Dendritic cell treated with granulocyte-macrophage colony-stimulating factor and Interleukin-4, amounts not matched to agents 40 ng/mL and 50 ng/mL, for 4 days (primary cell): ENCODE data around the gene ACSBG1.

Experiments
- H3K27ac Mint-ChIP-seq: one replicate; pipeline ENCODE4 v1.8.0; 2022; ENCODE audit warnings: mild to moderate bottlenecking, mixed read lengths
- H3K27me3 Mint-ChIP-seq: one replicate; pipeline ENCODE4 v1.8.0; 2022; ENCODE audit warnings: mild to moderate bottlenecking, mixed read lengths
- H3K36me3 Mint-ChIP-seq: one replicate; pipeline ENCODE4 v1.8.0; 2022; ENCODE audit warnings: low read depth, mixed read lengths
- H3K4me1 Mint-ChIP-seq: one replicate; pipeline ENCODE4 v1.8.0; 2022; ENCODE audit warnings: low read depth, mixed read lengths
- H3K4me3 Mint-ChIP-seq: one replicate; pipeline ENCODE4 v1.8.0; 2022; ENCODE audit warnings: mild to moderate bottlenecking, moderate library complexity, mixed read lengths
- H3K9me3 Mint-ChIP-seq: one replicate; pipeline ENCODE4 v1.8.0; 2022; ENCODE audit warnings: mixed read lengths
- intact Hi-C: fragments of 100-400 bp; cut with micrococcal nuclease; formaldehyde crosslinking; loops from one replicate; pipeline ENCODE4 v1.15.0; 2022

ACSBG1 gene

DNA sequence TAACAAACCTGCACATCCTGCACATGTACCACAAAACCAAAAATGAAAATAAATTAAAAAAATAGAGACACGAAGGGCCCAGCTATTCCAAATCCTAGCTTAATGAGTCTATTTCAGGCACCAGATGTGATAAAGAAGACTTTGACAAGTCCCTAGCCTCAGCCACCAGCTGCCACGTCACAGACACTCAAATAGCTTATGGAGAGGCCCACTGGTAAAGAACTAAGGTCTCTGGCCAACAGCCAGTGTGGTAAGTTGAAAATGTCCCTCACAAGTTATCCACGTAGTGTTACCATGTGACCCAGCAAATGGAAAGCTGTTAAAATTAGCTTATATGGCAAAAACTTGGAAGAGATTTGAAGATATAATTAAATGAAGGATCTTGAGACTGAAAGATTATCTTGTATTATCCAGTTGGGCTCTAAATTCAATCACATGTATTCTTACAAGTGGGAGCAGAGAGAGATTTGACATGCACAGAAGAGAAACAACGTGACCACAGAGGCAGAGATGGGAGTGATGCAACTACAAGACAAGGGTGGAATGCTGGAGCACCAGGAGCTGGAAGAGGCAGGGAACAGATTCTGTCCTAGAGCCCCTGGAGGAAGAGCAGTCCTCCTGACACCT lies 10.9 kb downstream of the ACSBG1 start:
- H3K36me3 Mint-ChIP-seq = no peaks in the 10 kb centered on the region
- H3K4me3 Mint-ChIP-seq = no peak overlapping the region
- intact Hi-C loops = no loop called here
- no peak overlapping the region for H3K27ac Mint-ChIP-seq
- H3K4me1 Mint-ChIP-seq = no peaks in the 10 kb centered on the region
- H3K9me3 Mint-ChIP-seq = no peaks in the 10 kb centered on the region
- H3K27me3 Mint-ChIP-seq = no peaks in the 10 kb centered on the region

DNA sequence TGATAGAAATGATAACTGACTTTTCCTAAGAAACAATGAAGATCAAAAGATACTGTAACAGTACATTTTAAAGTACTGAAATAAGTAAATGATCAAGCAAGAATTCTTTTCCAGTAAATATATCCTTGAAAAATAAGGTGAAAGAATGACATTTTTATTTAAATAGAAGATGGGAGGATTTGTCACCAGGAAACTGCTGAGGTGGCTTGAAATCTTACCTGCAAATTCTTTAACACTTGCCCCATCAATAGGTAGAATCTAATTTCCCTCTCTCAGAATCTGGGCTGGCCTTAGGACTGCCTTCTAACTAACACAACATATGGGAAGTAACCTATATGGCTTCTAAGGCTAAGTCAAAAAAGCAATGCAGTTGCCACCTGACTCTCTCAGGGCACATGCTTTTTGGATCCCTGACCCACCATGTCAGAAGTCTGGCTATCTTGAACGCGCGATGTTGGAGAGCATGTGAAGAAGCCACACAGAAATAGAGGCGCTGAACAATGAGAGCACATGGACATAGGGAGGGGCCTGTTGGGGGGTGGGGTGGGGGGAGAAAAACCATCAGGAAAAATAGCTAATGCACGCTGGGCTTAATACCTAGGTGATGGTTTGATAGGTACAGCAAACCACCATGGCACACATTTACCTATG lies 11.5 kb downstream of the ACSBG1 start:
- H3K27me3 Mint-ChIP-seq = no peaks in the 10 kb centered on the region
- no peaks in the 10 kb centered on the region for H3K36me3 Mint-ChIP-seq
- intact Hi-C loops = no loop called here
- H3K4me1 Mint-ChIP-seq = no peaks in the 10 kb centered on the region
- H3K27ac Mint-ChIP-seq = no peak overlapping the region
- no peaks in the 10 kb centered on the region for H3K9me3 Mint-ChIP-seq
- no peak overlapping the region for H3K4me3 Mint-ChIP-seq

DNA sequence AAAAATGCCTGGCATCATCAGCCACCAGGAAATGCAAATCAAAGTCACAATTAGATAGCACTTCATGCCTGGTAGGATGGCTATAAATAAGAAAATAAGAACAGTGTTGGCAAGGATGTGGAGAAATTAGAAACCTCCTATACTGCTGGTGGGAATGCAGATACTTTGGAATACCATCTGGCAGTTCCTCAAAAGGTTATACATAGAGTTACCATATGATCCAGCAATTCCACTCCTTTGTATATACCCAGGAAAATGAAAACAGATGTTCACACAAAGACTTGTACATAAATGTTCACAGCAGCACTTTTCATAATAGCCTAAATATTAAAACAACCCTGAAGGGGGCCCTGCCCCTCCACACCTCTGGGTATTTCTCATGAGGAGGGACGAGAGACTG lies 13.7 kb downstream of the ACSBG1 start:
- intact Hi-C loops = no loop called here
- H3K27ac Mint-ChIP-seq = no peak overlapping the region

DNA sequence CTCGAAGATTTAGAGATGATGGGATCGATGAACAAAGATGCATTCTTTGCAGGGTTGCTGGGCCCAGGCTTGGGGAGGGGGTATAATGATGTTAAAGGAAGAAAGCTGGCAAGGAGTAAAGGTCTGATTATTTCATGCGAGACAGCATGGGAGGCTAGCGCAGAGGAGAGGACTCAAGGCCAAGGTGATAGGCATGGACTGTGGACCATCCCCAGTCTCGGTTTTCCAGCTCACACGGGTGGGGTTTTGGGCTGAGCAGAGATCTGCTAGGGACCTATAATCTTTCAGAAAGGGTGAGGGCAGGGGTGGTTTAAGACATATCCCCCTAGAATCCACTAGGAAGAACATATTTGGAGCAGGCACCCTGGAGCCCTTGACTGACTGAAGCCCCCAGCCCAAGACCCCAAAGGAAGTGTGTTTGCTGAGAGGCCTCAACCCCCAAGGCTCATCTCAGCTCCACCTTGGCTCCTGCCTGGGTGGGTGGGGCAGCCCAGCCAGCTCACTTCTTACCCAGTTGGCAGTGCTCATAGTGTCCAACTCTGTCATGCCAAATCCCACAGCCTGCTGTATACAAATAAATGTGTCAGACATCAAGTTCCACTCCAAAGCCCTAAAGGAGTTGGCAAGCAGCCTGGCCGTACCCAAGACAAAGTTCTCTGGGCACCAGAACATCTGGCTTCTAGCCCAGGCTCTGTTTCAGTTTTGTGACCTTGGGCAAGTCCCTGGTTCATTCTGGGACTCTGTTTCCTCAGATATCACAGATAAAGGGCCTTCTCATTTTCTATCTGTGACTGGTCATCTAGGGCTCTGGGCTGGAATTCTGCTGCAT lies 17.9 kb downstream of the ACSBG1 start:
- intact Hi-C loops = no loop called here

More for the DNA sequence above, 13.7 kb downstream of the ACSBG1 start:
- no peaks in the 10 kb centered on the region for H3K4me1 Mint-ChIP-seq
- H3K4me3 Mint-ChIP-seq = no peak overlapping the region
- H3K27me3 Mint-ChIP-seq = no peaks in the 10 kb centered on the region
- no peaks in the 10 kb centered on the region for H3K9me3 Mint-ChIP-seq
- H3K36me3 Mint-ChIP-seq = no peaks in the 10 kb centered on the region

DNA sequence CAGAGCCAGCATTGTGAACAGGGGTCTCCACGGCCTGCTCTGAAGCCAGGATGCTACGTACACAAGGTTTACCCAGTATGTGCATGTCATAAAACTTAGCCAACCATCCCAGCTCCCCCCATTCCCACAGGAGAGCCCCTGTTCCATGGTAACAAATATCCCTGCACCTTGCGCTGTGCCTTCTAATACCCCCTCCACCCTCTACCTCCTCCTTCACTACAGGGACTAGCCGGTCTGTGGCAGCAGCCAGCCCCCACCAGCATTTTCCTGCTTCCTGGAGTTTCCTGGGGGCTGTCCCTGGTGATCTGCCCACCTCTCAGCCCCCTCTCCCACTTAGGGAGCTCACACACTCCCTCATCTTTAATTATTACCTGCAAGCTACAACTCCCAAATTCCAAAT lies 20.4 kb downstream of the ACSBG1 start:
- intact Hi-C loops = no loop called here

More for the DNA sequence above, 17.9 kb downstream of the ACSBG1 start:
- H3K4me1 Mint-ChIP-seq = no peaks in the 10 kb centered on the region
- peaks cover 5% of the 10 kb centered on the region for H3K27me3 Mint-ChIP-seq
- H3K9me3 Mint-ChIP-seq = no peaks in the 10 kb centered on the region
- H3K36me3 Mint-ChIP-seq = no peaks in the 10 kb centered on the region
- H3K27ac Mint-ChIP-seq = no peak overlapping the region
- H3K4me3 Mint-ChIP-seq = no peak overlapping the region

DNA sequence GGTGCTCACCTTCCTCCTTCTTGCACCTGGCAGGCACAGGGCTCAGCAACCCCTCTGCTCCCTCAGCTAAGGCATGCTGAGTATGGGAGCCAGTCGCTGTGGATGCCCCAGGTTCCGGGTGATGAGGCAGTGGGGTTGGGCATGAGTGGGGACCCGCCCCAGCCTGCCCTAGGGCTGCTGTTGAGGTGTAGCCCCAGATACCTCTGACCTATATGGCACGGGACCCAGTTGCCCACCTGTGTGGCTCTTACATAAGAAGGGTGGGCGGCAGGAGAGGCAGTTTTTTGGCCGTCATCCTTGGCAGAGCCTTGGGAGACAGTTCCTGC lies 21.0 kb downstream of the ACSBG1 start:
- Mint-ChIP-seq H3K9me3 (no peaks in the 10 kb centered on the region), H3K4me3 (no peak overlapping the region), H3K4me1 (no peaks in the 10 kb centered on the region), H3K36me3 (no peaks in the 10 kb centered on the region), H3K27me3 (peaks cover 5% of the 10 kb centered on the region), H3K27ac (no peak overlapping the region)
- intact Hi-C loops = no loop called here

More for the DNA sequence above, 20.4 kb downstream of the ACSBG1 start:
- H3K27me3 Mint-ChIP-seq = peaks cover 5% of the 10 kb centered on the region
- H3K27ac Mint-ChIP-seq = no peak overlapping the region
- no peaks in the 10 kb centered on the region for H3K36me3 Mint-ChIP-seq
- H3K4me1 Mint-ChIP-seq = no peaks in the 10 kb centered on the region
- H3K9me3 Mint-ChIP-seq = no peaks in the 10 kb centered on the region
- H3K4me3 Mint-ChIP-seq = no peak overlapping the region

DNA sequence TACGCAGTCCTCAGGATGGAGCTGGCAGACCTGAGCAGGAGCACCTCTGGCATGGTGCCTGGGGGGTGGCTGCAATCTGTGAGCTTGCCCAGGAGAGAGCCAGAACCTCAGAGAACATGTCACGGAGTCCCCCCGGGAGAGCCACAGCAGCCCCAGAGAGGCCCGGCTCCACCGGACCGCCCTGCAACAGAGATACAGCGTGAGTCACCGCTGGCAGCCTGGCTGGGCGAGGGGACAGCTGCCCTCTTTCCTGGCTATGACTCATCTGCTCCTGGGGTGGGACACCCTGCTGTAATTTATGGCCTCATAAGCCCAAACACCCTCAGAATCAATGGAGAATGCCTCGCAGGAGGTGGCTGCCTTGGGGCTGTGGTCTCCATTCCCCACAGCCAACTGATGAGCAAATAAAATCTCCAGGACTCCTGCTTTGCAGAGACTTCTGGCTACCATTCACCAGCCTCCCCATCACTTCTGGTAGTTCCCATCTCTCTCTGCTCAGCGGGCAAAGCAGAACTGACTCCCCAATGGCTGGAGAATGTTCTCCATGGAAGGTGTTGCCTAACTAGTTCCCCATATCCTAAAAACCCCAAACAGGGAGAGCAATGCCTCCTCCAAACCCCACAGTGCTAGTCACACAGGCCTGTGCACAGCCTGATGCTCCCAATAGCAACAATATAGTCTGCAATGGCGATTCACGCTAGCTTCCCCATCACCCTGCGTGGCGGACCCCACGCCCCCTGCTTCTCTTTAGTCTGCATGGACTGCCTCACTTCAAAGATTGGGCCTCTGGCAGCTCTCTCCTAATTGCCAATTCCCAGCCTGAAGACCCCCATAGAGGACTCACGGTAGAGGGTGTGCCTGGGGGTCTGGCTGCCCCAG lies 21.6 kb downstream of the ACSBG1 start:
- Mint-ChIP-seq H3K4me1 (no peaks in the 10 kb centered on the region), H3K9me3 (no peaks in the 10 kb centered on the region), H3K36me3 (no peaks in the 10 kb centered on the region), H3K4me3 (no peak overlapping the region), H3K27me3 (peaks cover 5% of the 10 kb centered on the region), H3K27ac (no peak overlapping the region)
- intact Hi-C loops = no loop called here

DNA sequence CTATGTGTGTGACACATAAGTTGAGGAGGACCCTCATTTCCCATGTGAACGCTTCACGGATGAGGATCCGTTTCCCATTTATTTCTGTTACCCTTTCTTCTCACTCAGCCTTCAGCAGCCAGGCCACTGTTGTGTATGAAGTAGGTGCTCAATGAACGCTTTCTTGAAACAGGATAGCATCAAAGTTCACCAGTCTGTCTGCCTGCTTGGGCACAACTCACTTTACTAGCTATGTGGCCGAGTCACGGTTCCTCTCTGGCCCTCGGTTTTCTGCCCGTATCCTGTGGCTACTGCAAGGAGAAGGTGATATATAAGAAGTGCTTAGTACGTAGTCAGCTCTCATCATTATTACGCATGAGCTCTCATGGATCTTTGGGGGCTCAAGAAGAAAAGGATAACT lies 22.4 kb downstream of the ACSBG1 start:
- Mint-ChIP-seq H3K27me3 (peaks cover 5% of the 10 kb centered on the region), H3K27ac (no peak overlapping the region), H3K9me3 (no peaks in the 10 kb centered on the region), H3K4me1 (no peaks in the 10 kb centered on the region), H3K4me3 (no peak overlapping the region), H3K36me3 (no peaks in the 10 kb centered on the region)
- intact Hi-C loops = no loop called here

DNA sequence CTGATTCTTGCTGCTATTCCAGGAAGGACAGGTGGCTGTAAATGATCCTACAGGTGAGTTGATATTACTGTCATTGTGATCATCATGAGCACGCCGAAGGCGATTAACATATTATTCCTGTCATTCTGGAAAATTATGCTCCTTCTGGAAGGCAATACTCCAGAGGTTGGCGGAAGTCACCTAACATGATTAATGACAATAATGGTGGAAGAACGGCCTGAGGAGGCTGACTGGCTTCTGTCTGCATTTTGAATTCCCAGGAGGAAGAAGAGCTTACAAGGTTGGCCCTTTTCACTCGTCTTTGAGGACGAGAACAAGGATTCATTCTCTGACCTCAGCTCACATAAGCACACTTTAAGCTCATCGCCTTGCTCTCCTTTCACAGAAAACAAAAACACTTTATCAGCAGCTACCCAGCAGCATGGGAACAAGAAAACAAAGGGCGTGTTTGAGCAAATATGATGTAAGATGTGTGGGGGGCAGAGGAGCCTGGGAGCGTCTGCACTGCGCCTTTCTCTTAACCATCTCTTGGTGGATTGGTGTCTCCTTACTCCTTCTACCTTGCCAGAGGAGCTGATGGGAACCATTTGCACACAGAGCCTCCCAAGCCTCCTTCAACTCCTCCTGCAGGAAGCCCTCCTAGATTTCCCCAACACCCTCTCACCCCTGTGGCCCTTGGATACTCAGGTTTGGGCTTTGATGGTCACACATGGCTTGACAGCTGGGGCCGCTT lies 23.0 kb downstream of the ACSBG1 start:
- Mint-ChIP-seq H3K36me3 (no peaks in the 10 kb centered on the region), H3K27ac (no peak overlapping the region), H3K27me3 (peaks cover 5% of the 10 kb centered on the region), H3K4me3 (no peak overlapping the region), H3K4me1 (no peaks in the 10 kb centered on the region), H3K9me3 (no peaks in the 10 kb centered on the region)
- intact Hi-C loops = no loop called here

DNA sequence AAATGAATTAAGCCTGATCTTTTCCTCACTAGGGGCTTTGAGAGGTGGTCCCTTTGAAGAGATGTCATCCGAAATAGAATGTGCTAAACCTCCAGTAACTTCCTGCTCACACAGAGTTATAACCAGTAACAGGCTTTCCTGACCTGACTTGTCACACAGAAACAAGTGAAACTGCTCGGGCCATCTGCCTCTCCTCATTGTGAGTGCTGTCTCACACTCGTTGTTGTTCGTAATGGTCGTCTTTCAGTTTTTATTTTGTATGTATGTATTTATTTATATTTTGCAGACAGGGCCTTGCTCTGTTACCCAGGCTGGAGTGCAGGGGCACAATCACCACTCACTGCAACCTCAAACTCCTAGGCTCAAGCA lies 24.0 kb downstream of the ACSBG1 start:
- H3K9me3 Mint-ChIP-seq = no peaks in the 10 kb centered on the region
- peaks cover 5% of the 10 kb centered on the region for H3K27me3 Mint-ChIP-seq

DNA sequence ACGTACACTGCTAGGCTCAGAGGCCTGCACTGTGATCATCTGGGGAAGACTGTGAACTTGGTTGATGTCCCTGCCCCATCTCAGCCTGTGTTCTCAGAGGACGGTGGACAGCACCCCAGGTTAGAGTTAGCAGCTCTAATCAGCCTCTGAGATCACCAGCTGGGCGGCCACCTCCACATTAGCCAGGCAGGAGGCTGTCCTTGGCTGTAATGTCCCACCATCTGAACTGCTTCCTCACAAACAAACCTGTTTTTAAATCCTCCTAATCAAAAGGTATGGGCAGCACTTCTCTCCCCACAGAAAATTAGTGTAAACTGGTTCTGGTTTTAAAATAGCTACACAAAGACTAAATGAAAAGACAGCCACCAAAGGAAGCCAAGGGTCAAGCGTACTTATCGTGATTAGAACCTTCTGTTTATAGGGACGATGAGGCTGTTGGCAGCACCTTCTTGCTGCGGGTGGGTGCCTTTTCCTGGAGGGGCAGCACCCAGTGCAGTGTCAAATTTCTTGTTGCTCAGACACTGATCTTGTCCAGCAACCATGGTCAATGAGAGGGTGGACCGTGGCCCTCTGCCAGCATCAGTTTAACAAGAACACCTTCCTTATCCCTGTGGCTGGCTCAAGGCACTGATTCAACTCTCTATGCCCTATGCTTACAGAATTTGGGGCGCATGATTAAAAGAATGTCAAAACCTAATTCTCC lies 24.6 kb downstream of the ACSBG1 start:
- H3K9me3 Mint-ChIP-seq = no peaks in the 10 kb centered on the region
- H3K4me3 Mint-ChIP-seq = no peak overlapping the region
- H3K4me1 Mint-ChIP-seq = no peaks in the 10 kb centered on the region
- intact Hi-C loops = no loop called here
- no peak overlapping the region for H3K27ac Mint-ChIP-seq
- H3K27me3 Mint-ChIP-seq = peaks cover 5% of the 10 kb centered on the region
- no peaks in the 10 kb centered on the region for H3K36me3 Mint-ChIP-seq

More for the DNA sequence above, 24.0 kb downstream of the ACSBG1 start:
- H3K4me1 Mint-ChIP-seq = no peaks in the 10 kb centered on the region
- no peaks in the 10 kb centered on the region for H3K36me3 Mint-ChIP-seq
- no peak overlapping the region for H3K4me3 Mint-ChIP-seq
- H3K27ac Mint-ChIP-seq = no peak overlapping the region
- intact Hi-C loops = no loop called here

DNA sequence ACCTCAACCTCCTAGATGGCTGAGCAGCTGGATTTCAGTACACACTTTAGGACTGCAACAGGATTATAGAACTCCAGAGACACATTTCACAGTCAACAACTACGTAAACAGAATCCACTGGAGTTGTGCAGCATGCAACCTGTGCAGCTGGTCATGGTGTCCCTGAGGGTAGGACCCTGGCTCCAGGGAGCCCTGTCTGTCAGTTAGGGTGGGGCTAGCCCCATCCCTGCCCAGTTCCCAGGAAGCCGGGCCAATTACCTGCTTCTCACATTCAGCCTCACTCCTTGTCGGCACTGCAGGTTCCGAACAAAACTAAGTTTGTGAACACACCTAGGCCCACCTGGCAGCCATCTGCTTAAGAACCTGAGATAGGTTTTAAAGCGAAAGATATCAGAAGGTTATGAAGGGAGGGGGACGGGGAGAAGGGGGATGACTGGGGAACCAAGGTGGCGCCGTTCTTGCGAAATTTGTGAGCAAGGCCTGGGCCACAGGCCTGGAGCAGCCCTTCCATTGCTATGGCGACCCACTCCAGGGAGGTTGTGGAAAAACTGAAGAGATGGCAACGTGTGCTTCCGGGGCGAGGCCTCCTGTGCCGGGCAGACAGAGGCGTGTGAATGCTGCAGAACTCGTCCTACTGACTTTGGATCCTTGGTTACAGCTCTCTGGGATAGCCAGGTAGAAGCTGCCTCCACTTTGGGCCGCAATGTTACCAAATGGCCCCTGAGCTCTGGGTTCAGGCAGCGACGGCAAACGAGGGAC lies 25.3 kb downstream of the ACSBG1 start:
- Mint-ChIP-seq H3K4me1 (no peaks in the 10 kb centered on the region), H3K36me3 (no peaks in the 10 kb centered on the region), H3K27ac (no peak overlapping the region), H3K27me3 (peaks cover 4% of the 10 kb centered on the region), H3K9me3 (no peaks in the 10 kb centered on the region), H3K4me3 (no peak overlapping the region)
- intact Hi-C loops = no loop called here
